ENCODE measurements around the gene RXFP1.

RXFP1 gene

GRCh38 chr4:158484173-158484885 lies 37.4 kb upstream of the RXFP1 start:
- TF ChIP-seq ARNTL (CRISPR knock-in tag; IDR thresholded peaks at IDR 0.05; ENCODE audit: borderline replicate concordance, low read depth) (no peak), ISL1 (CRISPR knock-in tag; IDR thresholded peaks at IDR 0.05) (no peak), POU6F1 (CRISPR knock-in tag; IDR thresholded peaks at IDR 0.05; ENCODE audit: borderline replicate concordance, low read depth) (no peak), CREB5 (CRISPR knock-in tag; IDR thresholded peaks at IDR 0.05; ENCODE audit: low read depth) (no peak), CSRNP3 (CRISPR knock-in tag; IDR thresholded peaks at IDR 0.05) (no peak), PATZ1 (CRISPR knock-in tag; IDR thresholded peaks at IDR 0.05; ENCODE audit: borderline replicate concordance) (no peak), ZNF70 (CRISPR knock-in tag; IDR thresholded peaks at IDR 0.05) (no peak), RARB (CRISPR knock-in tag; IDR thresholded peaks at IDR 0.05) (no peak), GLIS3 (CRISPR knock-in tag; IDR thresholded peaks at IDR 0.05) (no peak), ZFP3 (CRISPR knock-in tag; IDR thresholded peaks at IDR 0.05) (no peak), ZFP30 (CRISPR knock-in tag; IDR thresholded peaks at IDR 0.05) (no peak), ZC3H10 (CRISPR knock-in tag; IDR thresholded peaks at IDR 0.05) (no peak), BACH2 (CRISPR knock-in tag; IDR thresholded peaks at IDR 0.05; ENCODE audit: borderline replicate concordance) (no peak), PPARA (CRISPR knock-in tag; IDR thresholded peaks at IDR 0.05; ENCODE audit: borderline replicate concordance) (no peak), TSHZ2 (CRISPR knock-in tag; IDR thresholded peaks at IDR 0.05) (no peak), CSDC2 (CRISPR knock-in tag; IDR thresholded peaks at IDR 0.05) (no peak), TOX (CRISPR knock-in tag; IDR thresholded peaks at IDR 0.05; ENCODE audit: borderline replicate concordance) (no peak), ZNF565 (CRISPR knock-in tag; conservative IDR thresholded peaks at IDR 0.05; ENCODE audit: low read depth) (no peak)
- no peak for ATAC-seq

GRCh38 chr4:158490629-158491028 lies 31.1 kb upstream of the RXFP1 start:
- no peak for TF ChIP-seq CREB5 (CRISPR knock-in tag; IDR thresholded peaks at IDR 0.05; ENCODE audit: low read depth)
- no peak for TF ChIP-seq ZNF70 (CRISPR knock-in tag; IDR thresholded peaks at IDR 0.05)
- no peak for TF ChIP-seq ESRRG (CRISPR knock-in tag; IDR thresholded peaks at IDR 0.05)
- no peak for TF ChIP-seq BACH2 (CRISPR knock-in tag; IDR thresholded peaks at IDR 0.05; ENCODE audit: borderline replicate concordance)
- TF ChIP-seq PATZ1 (CRISPR knock-in tag; IDR thresholded peaks at IDR 0.05; ENCODE audit: borderline replicate concordance) = no peak
- no peak for TF ChIP-seq TOX (CRISPR knock-in tag; IDR thresholded peaks at IDR 0.05; ENCODE audit: borderline replicate concordance)
- TF ChIP-seq ARNTL (CRISPR knock-in tag; IDR thresholded peaks at IDR 0.05; ENCODE audit: borderline replicate concordance, low read depth) = no peak
- no peak for TF ChIP-seq CSDC2 (CRISPR knock-in tag; IDR thresholded peaks at IDR 0.05)
- no peak for TF ChIP-seq ZC3H10 (CRISPR knock-in tag; IDR thresholded peaks at IDR 0.05)
- no peak for TF ChIP-seq CSRNP3 (CRISPR knock-in tag; IDR thresholded peaks at IDR 0.05)
- no peak for ATAC-seq

Data from SK-N-SH treated with all-trans-retinoic acid at 6 μM for 48 hours (cell line).